22Rv1 (cell line): ENCODE results near the gene SIL1.

ENCODE experiments used
- ZFX ChIP-seq: fragments of 450-650 bp; IDR thresholded peaks from 2 replicates; pipeline ENCODE4 v1.6.1; 2017; ENCODE audit warnings: antibody characterized with exemption, borderline replicate concordance
- TF ChIP-seq, protein P1 (sequence below): fragments of 450-650 bp; IDR thresholded peaks from 2 replicates; pipeline ENCODE4 v1.5.1; 2017; ENCODE audit warnings: mild to moderate bottlenecking

GRCh38 chr5:138961729-138962128 lies 236.4 kb downstream of the SIL1 start:
- TF ChIP-seq, protein P1, sequence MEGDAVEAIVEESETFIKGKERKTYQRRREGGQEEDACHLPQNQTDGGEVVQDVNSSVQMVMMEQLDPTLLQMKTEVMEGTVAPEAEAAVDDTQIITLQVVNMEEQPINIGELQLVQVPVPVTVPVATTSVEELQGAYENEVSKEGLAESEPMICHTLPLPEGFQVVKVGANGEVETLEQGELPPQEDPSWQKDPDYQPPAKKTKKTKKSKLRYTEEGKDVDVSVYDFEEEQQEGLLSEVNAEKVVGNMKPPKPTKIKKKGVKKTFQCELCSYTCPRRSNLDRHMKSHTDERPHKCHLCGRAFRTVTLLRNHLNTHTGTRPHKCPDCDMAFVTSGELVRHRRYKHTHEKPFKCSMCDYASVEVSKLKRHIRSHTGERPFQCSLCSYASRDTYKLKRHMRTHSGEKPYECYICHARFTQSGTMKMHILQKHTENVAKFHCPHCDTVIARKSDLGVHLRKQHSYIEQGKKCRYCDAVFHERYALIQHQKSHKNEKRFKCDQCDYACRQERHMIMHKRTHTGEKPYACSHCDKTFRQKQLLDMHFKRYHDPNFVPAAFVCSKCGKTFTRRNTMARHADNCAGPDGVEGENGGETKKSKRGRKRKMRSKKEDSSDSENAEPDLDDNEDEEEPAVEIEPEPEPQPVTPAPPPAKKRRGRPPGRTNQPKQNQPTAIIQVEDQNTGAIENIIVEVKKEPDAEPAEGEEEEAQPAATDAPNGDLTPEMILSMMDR = no peak
- TF ChIP-seq ZFX = no peak
